GM18520 (cell line): ENCODE data around the gene GPR173.

Experiments
- ATAC-seq: cut with Tn5 transposase; IDR thresholded peaks from one replicate; pipeline ENCODE4 v1.9.1; 2021; ENCODE audit not compliant: unreplicated experiment

The GPR173 gene, protein sequence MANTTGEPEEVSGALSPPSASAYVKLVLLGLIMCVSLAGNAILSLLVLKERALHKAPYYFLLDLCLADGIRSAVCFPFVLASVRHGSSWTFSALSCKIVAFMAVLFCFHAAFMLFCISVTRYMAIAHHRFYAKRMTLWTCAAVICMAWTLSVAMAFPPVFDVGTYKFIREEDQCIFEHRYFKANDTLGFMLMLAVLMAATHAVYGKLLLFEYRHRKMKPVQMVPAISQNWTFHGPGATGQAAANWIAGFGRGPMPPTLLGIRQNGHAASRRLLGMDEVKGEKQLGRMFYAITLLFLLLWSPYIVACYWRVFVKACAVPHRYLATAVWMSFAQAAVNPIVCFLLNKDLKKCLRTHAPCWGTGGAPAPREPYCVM

GRCh38 chrX:53048169-53049126, at the start of gene GPR173:
Gene GPR173, plus strand, starts transcription at chrX:53048789. Its CDS starts 27,833 bp downstream, at chrX:53076622.
- no peak for ATAC-seq

DNA sequence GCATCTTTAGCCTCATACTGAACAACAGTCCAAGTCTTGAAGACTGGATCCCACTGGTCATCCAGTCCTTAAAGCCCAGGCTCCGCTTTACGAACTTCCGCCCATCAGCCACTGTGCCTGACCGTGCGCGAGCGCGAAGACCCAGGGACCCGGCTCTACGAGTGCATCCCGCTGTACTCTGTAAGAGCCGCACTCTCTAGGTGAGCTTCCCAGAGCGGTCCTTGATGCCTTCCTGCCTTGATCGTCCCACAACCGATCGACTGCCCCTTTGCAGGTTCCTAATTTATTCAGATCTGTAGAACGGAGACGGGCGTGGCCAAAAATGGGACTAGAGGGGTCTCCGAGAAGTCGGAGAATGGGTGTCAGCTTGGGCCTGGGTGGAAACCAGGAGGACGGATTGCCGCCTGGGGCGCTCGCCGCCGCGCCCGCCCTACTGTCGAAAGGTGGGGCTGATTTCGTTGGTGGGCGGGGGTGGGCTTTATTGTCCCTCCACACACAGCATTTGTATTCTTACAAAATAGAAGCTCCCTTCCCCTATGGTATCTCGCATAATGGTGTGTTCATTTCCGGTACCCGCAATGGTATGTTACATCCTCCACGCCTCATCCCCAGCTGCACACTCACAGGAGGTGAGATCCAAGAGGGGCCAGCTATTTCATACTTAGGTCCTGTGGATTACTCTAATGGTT, 48.0 kb upstream of the GPR173 start:
- ATAC-seq = no peak

DNA sequence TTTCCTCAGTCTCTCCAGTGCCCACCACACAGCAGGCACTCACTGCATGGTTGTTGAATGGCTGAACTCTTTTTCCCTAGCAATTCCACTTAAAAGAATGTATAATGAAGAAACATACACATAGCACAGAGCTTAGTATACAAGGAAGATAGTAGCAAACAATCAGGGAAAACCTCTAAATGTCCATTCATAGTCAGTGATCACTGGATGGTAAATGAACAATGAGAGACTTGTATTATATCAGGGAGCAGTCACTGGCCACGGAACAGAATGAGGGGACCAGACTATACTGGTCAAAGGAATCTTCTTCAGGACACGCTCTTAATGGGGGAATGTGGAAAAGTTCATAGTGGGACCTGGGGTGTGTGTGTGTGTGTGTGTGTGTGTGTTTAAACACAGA, 46.6 kb upstream of the GPR173 start:
- no peak for ATAC-seq

- ATAC-seq = no peak
Measured at GRCh38 chrX:53003111-53003510, 45.5 kb upstream of the GPR173 start.

DNA sequence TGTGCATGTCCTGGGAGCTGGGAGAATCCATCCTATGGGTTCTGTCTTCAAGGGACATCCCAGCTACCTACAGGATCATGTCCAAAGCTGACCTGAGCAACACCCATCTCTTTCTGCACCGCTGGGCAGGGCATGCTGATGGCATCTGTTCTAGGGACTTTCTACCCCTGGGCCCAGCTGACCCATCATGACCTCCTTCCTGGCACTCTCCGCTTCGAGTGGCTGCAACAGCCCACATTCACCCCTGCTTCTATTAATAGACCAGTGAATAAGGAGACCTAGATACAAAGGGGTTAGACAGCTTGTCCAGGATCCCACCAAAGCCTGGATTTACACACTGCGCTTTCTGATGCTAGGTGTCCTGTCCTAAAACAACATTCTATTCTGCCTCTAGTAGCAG, 44.6 kb upstream of the GPR173 start:
- no peak for ATAC-seq

GRCh38 chrX:53004811-53005210, 43.8 kb upstream of the GPR173 start:
- ATAC-seq = no peak

DNA sequence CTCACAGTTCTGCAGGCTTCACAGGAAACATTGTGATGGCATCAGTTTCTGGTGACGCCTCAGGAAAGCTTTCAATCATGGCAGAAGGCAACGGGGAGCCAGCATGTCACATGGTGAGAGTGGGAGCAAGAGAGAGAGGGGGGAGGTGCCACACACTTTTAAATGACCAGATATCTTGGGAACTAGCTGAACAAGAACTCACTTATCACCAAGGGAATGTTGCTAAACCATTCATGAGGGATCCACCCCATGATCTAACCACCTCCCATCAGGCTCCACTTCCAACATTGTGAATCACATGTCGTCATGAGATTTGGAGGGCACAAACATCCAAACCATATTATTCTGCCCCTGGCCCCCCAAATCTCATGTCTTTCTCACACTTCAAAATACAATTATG, 43.3 kb upstream of the GPR173 start:
- ATAC-seq = no peak

DNA sequence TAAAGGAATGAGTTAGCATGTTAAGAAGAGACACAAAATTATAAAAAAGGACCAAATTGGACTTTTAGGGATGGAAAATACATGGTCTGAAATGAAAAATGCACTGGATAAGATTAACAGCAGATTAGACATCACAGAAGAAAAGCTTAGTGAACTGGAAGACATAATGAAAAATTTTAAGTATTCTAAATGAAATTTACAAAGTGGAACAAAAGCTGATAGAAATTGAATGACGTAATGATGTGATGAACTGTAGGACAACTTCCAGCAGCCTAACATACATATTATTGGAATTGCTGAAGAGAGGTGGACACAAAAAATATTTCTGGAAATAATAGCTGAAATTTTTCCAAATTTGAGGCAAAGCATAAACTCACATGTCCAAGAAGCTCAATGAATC, 39.6 kb upstream of the GPR173 start:
- ATAC-seq = no peak

DNA sequence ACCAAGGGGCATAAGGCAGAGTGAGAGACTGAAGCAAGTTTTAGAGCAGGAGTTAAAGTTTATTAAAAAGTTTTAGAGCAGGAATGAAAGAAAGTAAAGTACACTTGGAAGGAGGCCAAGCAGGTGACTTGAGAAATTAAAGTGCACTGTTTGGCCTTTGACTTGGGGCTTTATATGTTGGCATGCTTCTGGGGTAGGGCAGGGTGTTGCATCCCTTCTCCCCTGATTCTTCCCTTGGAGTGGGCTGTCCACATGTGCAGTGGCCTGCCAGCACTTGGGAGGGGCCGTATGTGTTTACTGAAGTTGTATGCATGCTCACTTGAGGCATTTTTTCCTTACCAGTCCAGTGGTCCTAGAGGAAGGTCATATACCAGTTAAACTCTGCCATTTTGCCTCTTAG, 35.3 kb upstream of the GPR173 start:
- ATAC-seq = no peak

- ATAC-seq = no peak
Measured at GRCh38 chrX:53018627-53019026, 30.0 kb upstream of the GPR173 start.

GRCh38 chrX:53022381-53022780, 26.2 kb upstream of the GPR173 start:
- ATAC-seq = no peak

- ATAC-seq = no peak
Measured at GRCh38 chrX:53028678-53029077, 19.9 kb upstream of the GPR173 start.

- no peak for ATAC-seq
Measured at GRCh38 chrX:53031380-53031779, 17.2 kb upstream of the GPR173 start.

- ATAC-seq = no peak
Measured at GRCh38 chrX:53036149-53036548, 12.4 kb upstream of the GPR173 start.

DNA sequence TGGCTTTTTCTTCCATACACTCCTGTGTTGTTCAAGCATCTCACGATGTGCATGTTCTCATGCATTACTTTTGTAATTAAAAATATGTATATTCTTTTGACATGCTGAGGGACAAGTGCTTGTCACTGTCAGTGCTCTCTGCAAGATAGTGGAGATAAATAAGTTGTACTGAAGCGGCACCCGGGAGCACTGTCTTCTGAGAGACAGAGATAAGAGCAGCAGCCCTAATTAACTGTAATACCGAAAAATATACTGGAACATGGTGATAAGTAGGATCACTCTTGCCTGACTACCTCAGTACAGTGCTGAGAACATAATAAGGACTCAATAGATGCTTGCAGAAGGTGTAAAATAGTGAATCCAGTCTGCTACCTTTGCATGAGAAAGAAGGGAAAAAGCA, 9.4 kb upstream of the GPR173 start:
- ATAC-seq = no peak

- no peak for ATAC-seq
Measured at GRCh38 chrX:53044995-53045394, 3.6 kb upstream of the GPR173 start.

- ATAC-seq = no peak
Measured at GRCh38 chrX:53047228-53047627, 1.4 kb upstream of the GPR173 start.

DNA sequence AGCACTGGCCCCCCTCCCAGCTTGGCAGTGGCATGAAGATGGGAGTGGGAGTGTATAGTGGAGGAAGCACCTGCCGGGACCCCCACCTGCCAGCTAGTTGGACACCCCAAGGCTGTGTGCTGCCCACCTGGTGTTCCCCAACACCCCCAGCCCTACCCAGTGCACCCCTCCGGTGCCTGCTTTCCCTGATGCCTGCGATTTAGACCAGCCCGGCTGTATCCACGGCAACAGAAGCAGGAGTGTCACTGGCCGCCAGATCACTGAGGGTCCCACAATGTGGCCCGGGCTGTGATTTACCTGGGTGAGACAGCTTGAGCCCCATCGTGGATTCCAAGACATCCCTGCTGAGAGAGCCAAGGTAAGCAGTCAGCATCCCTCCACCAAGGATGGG, 533 bp downstream of the GPR173 start:
- ATAC-seq = no peak

DNA sequence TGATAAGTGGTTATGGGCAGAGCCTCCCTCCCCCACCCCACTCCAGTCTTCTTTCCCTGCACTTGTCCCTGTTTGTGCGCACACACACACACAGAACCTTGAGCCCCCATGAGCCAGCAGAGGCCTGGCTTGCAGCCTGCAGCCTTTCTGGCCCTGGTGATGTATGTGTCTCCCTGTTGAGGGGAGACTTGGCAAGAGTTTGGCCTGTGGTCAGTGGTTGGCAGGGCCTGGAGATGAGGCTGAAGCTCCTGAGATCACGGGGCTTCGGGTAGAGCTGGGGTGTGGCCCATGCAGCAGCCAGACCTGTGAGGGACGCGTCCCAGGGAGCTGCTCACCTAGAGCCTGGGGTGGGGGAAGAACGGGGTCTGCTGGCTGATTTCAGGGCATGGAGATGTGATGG, 2.3 kb downstream of the GPR173 start:
- ATAC-seq = no peak

DNA sequence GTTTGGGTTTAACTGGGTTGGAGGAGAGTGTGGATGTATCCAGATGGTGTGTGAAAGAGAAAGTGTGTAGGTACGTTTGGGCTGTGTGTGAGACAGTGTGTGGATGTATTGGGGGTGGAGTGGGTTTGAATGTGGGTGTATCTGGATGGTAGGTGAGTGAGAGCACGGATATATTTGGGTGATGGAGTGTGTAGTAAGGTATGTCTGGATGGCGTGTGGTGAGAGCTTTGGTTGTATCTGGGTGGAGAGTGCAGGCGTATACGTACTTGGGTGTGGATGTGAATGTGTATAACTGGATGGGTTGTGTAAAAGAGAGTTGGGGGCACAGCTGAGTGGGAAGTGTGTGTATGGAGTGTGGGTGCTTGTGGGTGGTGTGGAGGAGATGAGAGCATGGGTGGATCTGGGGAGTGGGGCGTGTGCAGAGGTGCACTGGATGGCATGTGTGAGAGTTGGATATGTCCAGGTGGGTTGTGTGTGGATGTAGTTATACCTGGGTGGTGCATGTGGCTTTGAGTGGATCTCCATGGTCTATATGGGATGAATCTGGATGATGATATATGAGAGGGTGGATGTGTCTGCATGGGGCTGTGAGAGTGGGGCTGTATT, 6.8 kb downstream of the GPR173 start:
- no peak for ATAC-seq

GRCh38 chrX:53056292-53056691, 7.7 kb downstream of the GPR173 start:
- ATAC-seq = no peak
